Caco-2 (cell line): ENCODE measurements around the gene DYNC2I2. TPM values are rescaled to one million over a fixed set of nuclear protein-coding genes. Genes with fewer than 3 reads are reported as not detected.

Experiments
- BruUV-seq: library from RNA; stranded (reverse); fragments of 400-500 nt; replicated peaks from 2 replicates; lab custom pipeline; 2021; lab: Mats Ljungman, UMichigan
- CTCF ChIA-PET: fragments of 300-600 bp; sonication (Branson Sonifier 250); formaldehyde crosslinking; loops from one replicate; lab custom pipeline; 2022; ENCODE audit warnings: antibody characterized with exemption; lab: Charles Lee
- POLR2A ChIA-PET: fragments of 300-600 bp; sonication (Branson Sonifier 250); formaldehyde crosslinking; loops from one replicate; lab custom pipeline; 2022; ENCODE audit warnings: antibody characterized with exemption; lab: Charles Lee
- DNase-seq, 2 experiments: peaks; one replicate each; pipeline versions ENCODE4 v3.0.0 to v3.0.0-alpha.2; 2020 to 2022
- H3K27me3 ChIP-seq: replicated peaks from 2 replicates; pipeline ENCODE4 v1.6.0; 2011; ENCODE audit warnings: low read length; ENCODE audit not compliant: control insufficient read depth, insufficient read depth
- H3K36me3 ChIP-seq: 2 replicates; pipeline ENCODE4 v1.5.1; 2011; ENCODE audit warnings: low read length; ENCODE audit not compliant: control insufficient read depth, insufficient read depth
- H3K4me1 ChIP-seq: fragments of 250-450 bp; sonication (Bioruptor Pico); 2 replicates; pipeline ENCODE4 v1.5.1; 2020; ENCODE audit warnings: mild to moderate bottlenecking
- H3K4me3 ChIP-seq: 2 replicates; pipeline ENCODE4 v1.5.1; 2011; ENCODE audit warnings: low read depth, mild to moderate bottlenecking, control low read depth, low read length
- H3K9me3 ChIP-seq: fragments of 250-450 bp; sonication (Bioruptor Pico); 2 replicates; pipeline ENCODE4 v1.5.1; 2020; ENCODE audit warnings: mild to moderate bottlenecking, moderate library complexity
- H3K27ac Mint-ChIP-seq: one replicate; pipeline ENCODE4 v1.8.0; 2022; ENCODE audit warnings: mixed read lengths; ENCODE audit not compliant: unreplicated experiment
- H3K27me3 Mint-ChIP-seq: one replicate; pipeline ENCODE4 v1.8.0; 2022; ENCODE audit warnings: mixed read lengths; ENCODE audit not compliant: insufficient read depth, unreplicated experiment
- H3K36me3 Mint-ChIP-seq: one replicate; pipeline ENCODE4 v1.8.0; 2022; ENCODE audit warnings: mild to moderate bottlenecking, mixed read lengths; ENCODE audit not compliant: insufficient read depth, unreplicated experiment
- H3K4me1 Mint-ChIP-seq: one replicate; pipeline ENCODE4 v1.8.0; 2022; ENCODE audit warnings: low read depth, mixed read lengths; ENCODE audit not compliant: unreplicated experiment
- H3K4me3 Mint-ChIP-seq: one replicate; pipeline ENCODE4 v1.8.0; 2022; ENCODE audit warnings: mild to moderate bottlenecking, moderate library complexity, mixed read lengths; ENCODE audit not compliant: unreplicated experiment
- H3K9me3 Mint-ChIP-seq: one replicate; pipeline ENCODE4 v1.8.0; 2022; ENCODE audit warnings: mixed read lengths; ENCODE audit not compliant: unreplicated experiment
- CTCF ChIP-seq, 2 experiments: fragments of 200-600 bp in 1 of 2; IDR thresholded peaks; 1 replicate in 1 of 2; 2 replicates in 1 of 2; pipeline versions ENCODE4 v1.5.1 to v1.8.0; 2011 to 2022; ENCODE audit warnings: antibody characterized with exemption in 1 of 2, control low read depth in 1 of 2, inconsistent platforms in 1 of 2, low read depth in 1 of 2, low read length in 1 of 2, mild to moderate bottlenecking in 1 of 2, moderate library complexity in 1 of 2; ENCODE audit not compliant: insufficient read depth in 1 of 2, severe bottlenecking in 1 of 2, unreplicated experiment in 1 of 2
- intact Hi-C: fragments of 100-400 bp; cut with micrococcal nuclease; formaldehyde crosslinking; loops from one replicate; pipeline ENCODE4 v1.10.0; 2022; ENCODE audit not compliant: unreplicated experiment
- total RNA-seq: library from RNA; stranded (reverse); gene quantifications from 2 replicates; pipeline ENCODE4 v1.2.3, GENCODE V29; 2022

Gene DYNC2I2
- total RNA-seq, 1 experiment from 2014 or later = 80.8 TPM

GRCh38 chr9:128634111-128634510, 22.5 kb downstream of the DYNC2I2 start:
- CTCF ChIA-PET = no interaction called here
- H3K9me3 ChIP-seq = no peaks in the 10 kb centered on the region
- DNase-seq = no peak
- H3K27me3 ChIP-seq = no peaks in the 10 kb centered on the region
- no TSS peak for BruUV-seq
- intact Hi-C loops = loop anchor here (2.0 kb wide), 1 partner anchor 23 kb away; the partner anchor contains the start of gene DYNC2I2
- peaks cover 26% of the 10 kb centered on the region for H3K4me1 ChIP-seq
- H3K4me3 ChIP-seq = no peak overlapping the region
- H3K4me1 Mint-ChIP-seq = peaks cover 7% of the 10 kb centered on the region
- peak overlapping the region; percentile 95 for H3K27ac Mint-ChIP-seq
- POLR2A ChIA-PET = no interaction called here
- peaks cover 9% of the 10 kb centered on the region for H3K36me3 ChIP-seq
- H3K9me3 Mint-ChIP-seq = no peaks in the 10 kb centered on the region
- H3K36me3 Mint-ChIP-seq = peaks cover 93% of the 10 kb centered on the region
- H3K27me3 Mint-ChIP-seq = no peaks in the 10 kb centered on the region
- no peak for TF ChIP-seq CTCF (IDR thresholded peaks at IDR 0.05; ENCODE audit: insufficient read depth in 1 of 2, low read depth in 1 of 2, low read length in 1 of 2, severe bottlenecking in 1 of 2, unreplicated experiment in 1 of 2)
- peak overlapping the region; percentile 76 for H3K4me3 Mint-ChIP-seq

DNA sequence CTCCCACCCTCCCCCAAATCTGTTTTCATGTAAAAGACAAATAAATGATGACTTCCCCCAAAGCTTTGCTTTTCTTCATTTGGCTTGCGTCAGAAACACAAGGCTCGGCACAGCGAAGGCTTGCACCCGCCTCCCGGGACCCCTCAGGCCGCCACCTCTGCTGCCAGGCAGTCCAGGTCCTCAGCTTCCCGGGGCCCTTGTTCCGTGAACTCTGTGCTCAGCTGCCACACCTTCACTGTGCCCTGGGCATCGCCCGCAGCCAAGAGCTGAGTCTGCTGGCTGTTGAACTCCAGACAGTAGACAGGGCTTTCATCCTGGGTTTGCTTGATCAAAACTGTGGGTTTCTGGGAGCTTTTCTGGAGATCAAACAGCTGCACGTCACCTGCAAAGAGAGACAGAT, 23.0 kb downstream of the DYNC2I2 start:
- no peaks in the 10 kb centered on the region for H3K27me3 ChIP-seq
- peaks cover 26% of the 10 kb centered on the region for H3K4me1 ChIP-seq
- TSS peak; percentile 49 for BruUV-seq
- no peak for DNase-seq
- intact Hi-C loops = no loop called here
- Mint-ChIP-seq H3K4me3 (no peak overlapping the region), H3K4me1 (peaks cover 12% of the 10 kb centered on the region), H3K9me3 (no peaks in the 10 kb centered on the region), H3K27me3 (no peaks in the 10 kb centered on the region), H3K36me3 (peaks cover 93% of the 10 kb centered on the region), H3K27ac (peak overlapping the region; percentile 95)
- H3K9me3 ChIP-seq = no peaks in the 10 kb centered on the region
- peaks cover 9% of the 10 kb centered on the region for H3K36me3 ChIP-seq
- POLR2A ChIA-PET = no interaction called here
- H3K4me3 ChIP-seq = no peak overlapping the region
- TF ChIP-seq CTCF (IDR thresholded peaks at IDR 0.05; ENCODE audit: insufficient read depth in 1 of 2, low read depth in 1 of 2, low read length in 1 of 2, severe bottlenecking in 1 of 2, unreplicated experiment in 1 of 2) = no peak
- CTCF ChIA-PET = no interaction called here

GRCh38 chr9:128633057-128633456, 23.6 kb downstream of the DYNC2I2 start:
- BruUV-seq = TSS peak; percentile 93
- intact Hi-C loops = no loop called here
- Mint-ChIP-seq H3K36me3 (peaks cover 93% of the 10 kb centered on the region), H3K9me3 (no peaks in the 10 kb centered on the region), H3K27ac (peak overlapping the region; percentile 26), H3K27me3 (no peaks in the 10 kb centered on the region), H3K4me3 (no peak overlapping the region), H3K4me1 (peaks cover 13% of the 10 kb centered on the region)
- H3K36me3 ChIP-seq = peaks cover 9% of the 10 kb centered on the region
- H3K27me3 ChIP-seq = no peaks in the 10 kb centered on the region
- ChIA-PET CTCF (no interaction called here), POLR2A (no interaction called here)
- H3K4me3 ChIP-seq = no peak overlapping the region
- peaks cover 26% of the 10 kb centered on the region for H3K4me1 ChIP-seq
- DNase-seq = no peak
- no peak for TF ChIP-seq CTCF (IDR thresholded peaks at IDR 0.05; ENCODE audit: insufficient read depth in 1 of 2, low read depth in 1 of 2, low read length in 1 of 2, severe bottlenecking in 1 of 2, unreplicated experiment in 1 of 2)
- H3K9me3 ChIP-seq = no peaks in the 10 kb centered on the region
